Tibial nerve (tissue), 4 donors: ENCODE results near the gene BICRA. TPM values are rescaled to one million over a fixed set of nuclear protein-coding genes. Genes with fewer than 3 reads are reported as not detected.

Experiments used
- DNase-seq, 2 donors: peaks; one replicate each; pipeline ENCODE4 v3.0.0-alpha.2; 2019; ENCODE audit warnings: low spot score in 2 of 2
- H3K27ac ChIP-seq, 4 donors: fragments of 200-600 bp; sonication (generic) in 3 of 4; one replicate each; pipeline ENCODE4 v1.5.1; 2017 to 2019; ENCODE audit warnings: mild to moderate bottlenecking in 1 of 4
- H3K27me3 ChIP-seq, 2 donors: fragments of 200-600 bp; sonication (generic) in 1 of 2; one replicate each; pipeline versions ENCODE4 v1.5.1 to v1.6.0; 2017 to 2019
- H3K36me3 ChIP-seq, 3 donors: fragments of 200-600 bp; sonication (generic); one replicate each; pipeline ENCODE4 v1.5.1; 2018 to 2019
- H3K4me1 ChIP-seq, 4 donors: fragments of 200-600 bp; sonication (generic) in 3 of 4; one replicate each; pipeline ENCODE4 v1.5.1; 2017 to 2019
- H3K4me3 ChIP-seq, 4 donors: fragments of 200-600 bp; sonication (generic) in 3 of 4; one replicate each; pipeline ENCODE4 v1.5.1; 2017 to 2019; ENCODE audit warnings: mild to moderate bottlenecking in 1 of 4, moderate library complexity in 1 of 4
- H3K9me3 ChIP-seq, 4 donors: fragments of 200-600 bp; sonication (generic) in 3 of 4; one replicate each; pipeline ENCODE4 v1.5.1; 2017 to 2019
- EP300 ChIP-seq, 2 donors: sonication (generic); formaldehyde crosslinking; IDR thresholded peaks; one replicate each; pipeline ENCODE4 v1.6.1; 2017; ENCODE audit warnings: antibody characterized with exemption in 2 of 2, mild to moderate bottlenecking in 1 of 2
- POLR2A ChIP-seq, 2 donors: fragments of 450-650 bp; IDR thresholded peaks; one replicate each; pipeline ENCODE4 v1.6.1; 2017; ENCODE audit warnings: antibody characterized with exemption in 2 of 2, mild to moderate bottlenecking in 2 of 2, moderate library complexity in 2 of 2
- WGBS, 2 donors: methylation state at CpG; one replicate each; pipeline ENCODE4 v1.1.5; 2018; 5-methylcytosine and 5-hydroxymethylcytosine counted together
- total RNA-seq, 4 donors: library from RNA; depleted of rRNA; stranded (reverse); fragments of >200 nt; gene quantifications; one replicate each; pipeline ENCODE4 v1.1.0, GENCODE V29; 2016
- TF ChIP-seq, protein P1 (sequence below), 5 experiments: fragments of 200-600 bp in 3 of 5; fragments of 450-650 bp in 2 of 5; sonication (generic) in 3 of 5; IDR thresholded peaks; one replicate each; pipeline ENCODE4 v1.5.1; 2016 to 2019; ENCODE audit warnings: antibody characterized with exemption in 5 of 5, mild to moderate bottlenecking in 3 of 5, moderate library complexity in 2 of 5

The BICRA gene
- total RNA-seq, 4 donors from 2014 or later = 6.1 to 23.1 (median 9.8) TPM

DNA sequence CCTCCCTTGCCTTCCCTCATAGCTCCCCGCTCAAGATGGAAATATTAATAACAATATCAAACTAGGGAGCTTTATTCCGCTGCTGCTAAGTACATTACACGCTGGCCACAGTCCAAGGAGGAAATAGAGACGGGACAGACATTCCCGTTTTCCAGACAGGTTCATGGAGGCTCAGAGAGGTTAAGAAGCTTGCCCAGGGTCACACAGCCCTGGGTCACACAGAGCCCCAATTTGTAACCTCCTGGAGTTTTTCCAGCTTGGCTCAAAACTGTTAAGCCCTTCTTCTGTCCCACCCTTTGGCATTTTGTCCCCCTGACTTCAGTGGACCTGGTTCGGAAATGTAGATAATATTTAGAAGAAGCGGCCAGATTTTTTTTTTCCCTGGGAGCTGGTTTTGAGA is 2.0 kb downstream of the BICRA start:
- Histone ChIP-seq H3K4me3 (peak overlapping the region in 3 of 4 donors; percentile 62 to 94 (median 88)), H3K9me3 (no peaks in the 10 kb centered on the region), H3K27me3 (no peaks in the 10 kb centered on the region), H3K27ac (peak overlapping the region; percentile 86 to 99 (median 92)), H3K36me3 (no peaks in the 10 kb centered on the region), H3K4me1 (peaks cover 0 to 68% (median 40%) of the 10 kb centered on the region in 4 donors)
- TF ChIP-seq, protein P1, sequence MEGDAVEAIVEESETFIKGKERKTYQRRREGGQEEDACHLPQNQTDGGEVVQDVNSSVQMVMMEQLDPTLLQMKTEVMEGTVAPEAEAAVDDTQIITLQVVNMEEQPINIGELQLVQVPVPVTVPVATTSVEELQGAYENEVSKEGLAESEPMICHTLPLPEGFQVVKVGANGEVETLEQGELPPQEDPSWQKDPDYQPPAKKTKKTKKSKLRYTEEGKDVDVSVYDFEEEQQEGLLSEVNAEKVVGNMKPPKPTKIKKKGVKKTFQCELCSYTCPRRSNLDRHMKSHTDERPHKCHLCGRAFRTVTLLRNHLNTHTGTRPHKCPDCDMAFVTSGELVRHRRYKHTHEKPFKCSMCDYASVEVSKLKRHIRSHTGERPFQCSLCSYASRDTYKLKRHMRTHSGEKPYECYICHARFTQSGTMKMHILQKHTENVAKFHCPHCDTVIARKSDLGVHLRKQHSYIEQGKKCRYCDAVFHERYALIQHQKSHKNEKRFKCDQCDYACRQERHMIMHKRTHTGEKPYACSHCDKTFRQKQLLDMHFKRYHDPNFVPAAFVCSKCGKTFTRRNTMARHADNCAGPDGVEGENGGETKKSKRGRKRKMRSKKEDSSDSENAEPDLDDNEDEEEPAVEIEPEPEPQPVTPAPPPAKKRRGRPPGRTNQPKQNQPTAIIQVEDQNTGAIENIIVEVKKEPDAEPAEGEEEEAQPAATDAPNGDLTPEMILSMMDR (IDR thresholded peaks at IDR 0.05) = no peak
- TF ChIP-seq POLR2A (IDR thresholded peaks at IDR 0.05) = no peak
- TF ChIP-seq EP300 (IDR thresholded peaks at IDR 0.05) = no peak
- DNase-seq = no peak
- 36 to 37% methylated on average over 7 of the region's 7 CpGs for WGBS, 2 donors

DNA sequence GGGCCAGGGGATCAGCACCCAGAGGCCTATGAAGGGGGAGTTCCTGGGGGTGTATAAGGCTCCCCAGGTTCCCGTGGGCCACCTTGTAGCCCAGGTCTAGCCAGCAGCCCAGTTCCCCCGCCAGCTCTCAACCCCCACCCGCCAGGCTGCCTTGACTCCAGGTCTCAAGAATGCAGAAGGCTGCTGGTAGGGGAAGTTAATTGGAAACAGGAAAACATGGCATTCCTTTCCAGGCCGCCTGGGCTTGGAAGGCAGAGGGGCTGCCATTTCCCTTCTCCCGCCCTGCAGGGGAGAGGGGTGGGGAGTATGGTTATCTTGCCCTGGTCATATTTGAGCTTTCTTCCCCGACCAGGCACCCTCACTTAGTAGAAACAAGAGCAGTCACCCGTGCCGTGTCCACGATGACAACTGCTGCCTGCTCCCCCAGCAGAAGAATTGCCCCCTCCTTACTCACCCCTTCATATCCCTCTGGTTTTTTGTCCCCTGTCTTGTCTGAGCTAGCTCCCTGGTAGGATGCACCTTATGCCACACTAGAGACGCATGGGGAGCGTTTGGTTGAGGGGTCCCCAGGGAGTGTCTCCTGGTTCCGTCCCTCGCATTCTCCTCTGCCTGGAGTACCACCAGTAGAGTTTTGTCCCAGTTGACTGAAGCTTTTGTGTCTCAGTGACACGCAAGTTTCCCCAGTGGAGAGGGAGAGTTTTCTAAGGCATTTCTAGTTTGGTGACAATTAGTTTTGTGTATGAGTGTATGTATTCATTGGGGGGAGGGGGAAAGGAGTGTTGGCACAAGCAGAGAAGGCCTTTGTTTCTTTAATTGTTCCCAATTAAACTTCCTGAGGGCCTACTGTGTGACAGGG is 4.5 kb downstream of the BICRA start:
- DNase-seq = no peak
- WGBS, 2 donors = 24 to 27% methylated on average over 14 of the region's 14 CpGs
- TF ChIP-seq POLR2A (IDR thresholded peaks at IDR 0.05) = no peak
- TF ChIP-seq, protein P1 (IDR thresholded peaks at IDR 0.05) = peak in 1 of 5 experiments; percentile 5
- TF ChIP-seq EP300 (IDR thresholded peaks at IDR 0.05) = no peak
- no peaks in the 10 kb centered on the region for H3K36me3 ChIP-seq
- H3K9me3 ChIP-seq = no peaks in the 10 kb centered on the region
- no peak overlapping the region for H3K4me3 ChIP-seq
- H3K27me3 ChIP-seq = no peaks in the 10 kb centered on the region
- peaks cover 0 to 81% (median 47%) of the 10 kb centered on the region in 4 donors for H3K4me1 ChIP-seq
- H3K27ac ChIP-seq = peak overlapping the region; percentile 65 to 99 (median 84)

DNA sequence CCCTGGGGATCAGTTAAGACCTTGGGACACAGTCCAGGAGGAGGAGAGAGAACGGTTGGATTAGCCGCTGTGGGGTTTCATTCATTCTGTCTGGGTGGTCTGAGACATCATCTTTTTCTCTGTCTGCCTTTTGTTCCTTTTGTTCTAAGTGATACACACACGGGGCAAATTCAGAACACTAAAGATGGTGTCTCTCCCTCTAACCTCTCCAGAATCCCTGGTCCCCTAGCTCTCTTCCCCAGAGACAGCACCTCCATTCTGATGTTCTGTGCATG is 5.0 kb downstream of the BICRA start:
- peaks cover 0 to 87% (median 53%) of the 10 kb centered on the region in 4 donors for H3K4me1 ChIP-seq
- no peaks in the 10 kb centered on the region for H3K27me3 ChIP-seq
- no peak for DNase-seq
- no peaks in the 10 kb centered on the region for H3K9me3 ChIP-seq
- WGBS, 2 donors = 24 to 29% methylated on average over 3 of the region's 3 CpGs
- H3K36me3 ChIP-seq = no peaks in the 10 kb centered on the region
- H3K4me3 ChIP-seq = no peak overlapping the region
- H3K27ac ChIP-seq = peak overlapping the region in 3 of 4 donors; percentile 74 to 99 (median 94)
- TF ChIP-seq EP300 (IDR thresholded peaks at IDR 0.05) (no peak), POLR2A (IDR thresholded peaks at IDR 0.05) (no peak)
- TF ChIP-seq, protein P1 (IDR thresholded peaks at IDR 0.05) = no peak

DNA sequence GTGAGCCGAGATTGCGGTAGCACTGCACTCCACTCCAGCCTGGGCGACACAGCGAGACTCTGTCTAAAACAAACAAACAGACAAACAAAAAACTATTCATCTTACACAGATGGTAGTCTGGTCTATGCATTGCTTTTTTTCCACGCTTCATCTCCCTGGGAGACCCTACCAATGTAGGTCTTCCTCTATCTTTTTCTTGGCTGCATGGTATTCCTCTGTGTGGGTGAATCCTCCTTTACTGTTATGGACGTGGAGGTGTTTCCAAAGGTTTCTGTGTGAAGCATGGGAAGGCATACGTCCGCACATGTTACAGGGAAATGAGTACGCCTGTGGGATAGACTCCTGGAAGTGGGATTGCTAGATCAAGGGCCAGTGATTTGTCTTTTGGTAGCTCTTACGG is 5.6 kb downstream of the BICRA start:
- H3K36me3 ChIP-seq = no peaks in the 10 kb centered on the region
- no peak for TF ChIP-seq POLR2A (IDR thresholded peaks at IDR 0.05)
- TF ChIP-seq, protein P1 (IDR thresholded peaks at IDR 0.05) = no peak
- TF ChIP-seq EP300 (IDR thresholded peaks at IDR 0.05) = no peak
- H3K9me3 ChIP-seq = no peaks in the 10 kb centered on the region
- H3K27ac ChIP-seq = peak overlapping the region in 3 of 4 donors; percentile 74 to 99 (median 94)
- no peak overlapping the region for H3K4me3 ChIP-seq
- H3K27me3 ChIP-seq = no peaks in the 10 kb centered on the region
- DNase-seq = no peak
- WGBS, 2 donors = 85 to 88% methylated on average over 10 of the region's 10 CpGs
- peaks cover 0 to 93% (median 54%) of the 10 kb centered on the region in 4 donors for H3K4me1 ChIP-seq

DNA sequence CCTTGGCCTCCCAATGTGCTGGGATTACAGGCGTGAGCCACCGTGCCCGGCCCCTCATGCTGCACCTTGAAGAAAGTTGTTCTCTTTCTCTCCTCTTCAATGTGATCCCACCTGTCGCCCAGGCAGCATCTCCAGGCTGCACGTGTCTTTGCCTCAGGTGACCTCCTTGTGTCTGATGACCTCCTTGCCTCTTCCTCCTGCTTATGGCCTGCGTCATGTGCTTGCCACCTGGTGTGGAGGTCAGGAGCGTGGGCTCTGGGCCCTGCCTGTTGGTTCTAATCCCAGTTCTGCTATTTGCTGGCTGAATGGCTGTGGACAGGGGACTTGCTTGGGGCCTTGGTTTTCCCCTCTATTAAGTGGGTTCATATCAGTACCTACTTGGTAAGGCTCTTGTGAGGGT is 6.3 kb downstream of the BICRA start:
- 79 to 90% methylated on average over 7 of the region's 7 CpGs for WGBS, 2 donors
- H3K9me3 ChIP-seq = no peaks in the 10 kb centered on the region
- no peaks in the 10 kb centered on the region for H3K36me3 ChIP-seq
- H3K27ac ChIP-seq = peak overlapping the region; percentile 27 to 99 (median 70)
- peaks cover 0 to 97% (median 56%) of the 10 kb centered on the region in 4 donors for H3K4me1 ChIP-seq
- no peaks in the 10 kb centered on the region for H3K27me3 ChIP-seq
- DNase-seq = no peak
- no peak overlapping the region for H3K4me3 ChIP-seq
- TF ChIP-seq POLR2A (IDR thresholded peaks at IDR 0.05) (no peak), EP300 (IDR thresholded peaks at IDR 0.05) (no peak)
- TF ChIP-seq, protein P1 (IDR thresholded peaks at IDR 0.05) = no peak
